MCF 10A (cell line): ENCODE measurements around the gene CMC2. TPM values are rescaled to one million over a fixed set of nuclear protein-coding genes. Genes with fewer than 3 reads are reported as not detected.

ENCODE experiments used
- BruUV-seq: library from RNA; stranded (reverse); fragments of 400-500 nt; replicated peaks from 2 replicates; lab custom pipeline; 2021; lab: Mats Ljungman, UMichigan
- CTCF ChIA-PET: fragments of 300-600 bp; sonication (Branson Sonifier 250); formaldehyde crosslinking; extraction: SDS; loops from one replicate; lab custom pipeline; 2021; ENCODE audit warnings: antibody characterized with exemption, inconsistent platforms; lab: Yijun Ruan, JAX
- POLR2A ChIA-PET: fragments of 300-600, 350-650 bp; sonication (Branson Sonifier 250); formaldehyde crosslinking; extraction: SDS; loops from one replicate; lab custom pipeline; 2020; ENCODE audit warnings: antibody characterized with exemption, inconsistent platforms; lab: Yijun Ruan, JAX
- DNase-seq: peaks from one replicate; pipeline ENCODE4 v3.0.0-alpha.2; 2018; ENCODE audit not compliant: unreplicated experiment
- H3K27ac Mint-ChIP-seq: one replicate; pipeline ENCODE4 v1.8.0; 2022; ENCODE audit warnings: mild to moderate bottlenecking, low read depth, mixed read lengths; ENCODE audit not compliant: unreplicated experiment
- H3K27me3 Mint-ChIP-seq: one replicate; pipeline ENCODE4 v1.8.0; 2022; ENCODE audit warnings: mixed read lengths; ENCODE audit not compliant: insufficient read depth, unreplicated experiment
- H3K36me3 Mint-ChIP-seq: one replicate; pipeline ENCODE4 v1.8.0; 2022; ENCODE audit warnings: mild to moderate bottlenecking, moderate library complexity, mixed read lengths; ENCODE audit not compliant: insufficient read depth, unreplicated experiment
- H3K4me1 Mint-ChIP-seq: one replicate; pipeline ENCODE4 v1.8.0; 2022; ENCODE audit warnings: mixed read lengths; ENCODE audit not compliant: insufficient read depth, unreplicated experiment
- H3K4me3 Mint-ChIP-seq: one replicate; pipeline ENCODE4 v1.8.0; 2022; ENCODE audit warnings: mild to moderate bottlenecking, moderate library complexity, mixed read lengths; ENCODE audit not compliant: unreplicated experiment
- H3K9me3 Mint-ChIP-seq: one replicate; pipeline ENCODE4 v1.8.0; 2022; ENCODE audit warnings: mixed read lengths; ENCODE audit not compliant: unreplicated experiment
- CTCF ChIP-seq: fragments of 200-600 bp; IDR thresholded peaks from one replicate; pipeline ENCODE4 v1.8.0; 2022; ENCODE audit warnings: antibody characterized with exemption, mild to moderate bottlenecking; ENCODE audit not compliant: unreplicated experiment
- intact Hi-C: fragments of 100-400 bp; cut with micrococcal nuclease; formaldehyde crosslinking; loops from 2 replicates; pipeline ENCODE4 v1.14.1; 2022
- total RNA-seq: library from RNA; stranded (reverse); gene quantifications from 2 replicates; pipeline ENCODE4 v1.2.3, GENCODE V29; 2022

The CMC2 gene
- total RNA-seq, 1 experiment from 2014 or later: 102 TPM

- DNase-seq: no peak
- Mint-ChIP-seq H3K9me3 (no peaks in the 10 kb centered on the region), H3K4me3 (no peak overlapping the region), H3K36me3 (no peaks in the 10 kb centered on the region), H3K27me3 (peaks cover 1% of the 10 kb centered on the region), H3K4me1 (no peaks in the 10 kb centered on the region), H3K27ac (no peak overlapping the region)
- no TSS peak for BruUV-seq
- no peak for TF ChIP-seq CTCF
- ChIA-PET POLR2A (interaction anchor here (1.0 to 1.3 kb wide), 2 partner anchors 10 to 28 kb away, joined by 3 read pairs; no protein-coding TSS in a partner anchor), CTCF (interaction anchor here (0.9 to 1.6 kb wide), 2 partner anchors 10 to 64 kb away, joined by 3 to 6 read pairs; no protein-coding TSS in a partner anchor)
- intact Hi-C loops: no loop called here
Measured at GRCh38 chr16:80940069-80940856, 66.4 kb downstream of the CMC2 start.

GRCh38 chr16:80938879-80939260 lies 67.8 kb downstream of the CMC2 start:
- Mint-ChIP-seq H3K4me1 (no peaks in the 10 kb centered on the region), H3K27ac (no peak overlapping the region), H3K36me3 (no peaks in the 10 kb centered on the region), H3K4me3 (no peak overlapping the region), H3K9me3 (no peaks in the 10 kb centered on the region), H3K27me3 (no peaks in the 10 kb centered on the region)
- no peak for TF ChIP-seq CTCF
- DNase-seq: no peak
- ChIA-PET CTCF (no interaction called here), POLR2A (interaction anchor here (0.7 kb wide), 1 partner anchor 9 kb away, joined by 3 read pairs; no protein-coding TSS in a partner anchor)
- no TSS peak for BruUV-seq
- intact Hi-C loops: no loop called here

GRCh38 chr16:80938004-80938878 lies 68.4 kb downstream of the CMC2 start:
- no peak for TF ChIP-seq CTCF
- CTCF ChIA-PET: interaction anchor here (1.1 kb wide), 1 partner anchor 14 kb away, joined by 4 read pairs; no protein-coding TSS in a partner anchor
- POLR2A ChIA-PET: interaction anchor here (0.6 to 0.7 kb wide), 3 partner anchors 9 to 97 kb away, joined by 3 read pairs; partner anchors contain the start of gene ATMIN
- peak; percentile 49 for DNase-seq
- Mint-ChIP-seq H3K4me3 (no peak overlapping the region), H3K36me3 (no peaks in the 10 kb centered on the region), H3K4me1 (no peaks in the 10 kb centered on the region), H3K27ac (no peak overlapping the region), H3K9me3 (no peaks in the 10 kb centered on the region), H3K27me3 (no peaks in the 10 kb centered on the region)
- no TSS peak for BruUV-seq
- intact Hi-C loops: no loop called here

- ChIA-PET POLR2A (no interaction called here), CTCF (no interaction called here)
- Mint-ChIP-seq H3K27me3 (no peaks in the 10 kb centered on the region), H3K36me3 (no peaks in the 10 kb centered on the region), H3K4me3 (no peak overlapping the region), H3K4me1 (no peaks in the 10 kb centered on the region), H3K9me3 (no peaks in the 10 kb centered on the region), H3K27ac (no peak overlapping the region)
- no TSS peak for BruUV-seq
- intact Hi-C loops: no loop called here
- TF ChIP-seq CTCF: no peak
- peak; percentile 32 for DNase-seq
Measured at GRCh38 chr16:80936410-80936809, 70.3 kb downstream of the CMC2 start.
